ENCODE measurements around the gene NTN4.
"Not testable (repeated sequence)": the region's sequence is repeated elsewhere in the genome, so short reads cannot be mapped to it uniquely, and the experiment has no call there.

The NTN4 gene

GRCh38 chr12:95796982-95797289 lies 6.4 kb upstream of the NTN4 start:
- no peak for DNase-seq (ENCODE audit: low read depth in 1 of 2, low spot score in 1 of 2)

- DNase-seq (ENCODE audit: low read depth in 1 of 2, low spot score in 1 of 2) = no peak
Measured at GRCh38 chr12:95796225-95796981, 5.8 kb upstream of the NTN4 start.

GRCh38 chr12:95790917-95791849 lies 619 bp upstream of the NTN4 start:
- no peak for DNase-seq (ENCODE audit: low read depth in 1 of 2, low spot score in 1 of 2)

GRCh38 chr12:95789126-95790032 lies 1.2 kb downstream of the NTN4 start:
- DNase-seq (ENCODE audit: low read depth in 1 of 2, low spot score in 1 of 2) = no peak

GRCh38 chr12:95788637-95789036 lies 1.9 kb downstream of the NTN4 start:
- no peak for DNase-seq (ENCODE audit: low read depth in 1 of 2, low spot score in 1 of 2)

GRCh38 chr12:95787274-95787818 lies 3.2 kb downstream of the NTN4 start:
- DNase-seq (ENCODE audit: low read depth in 1 of 2, low spot score in 1 of 2) = no peak

- DNase-seq (ENCODE audit: low read depth in 1 of 2, low spot score in 1 of 2) = no peak
Measured at GRCh38 chr12:95784915-95785314, 5.6 kb downstream of the NTN4 start.

GRCh38 chr12:95784286-95784685 lies 6.3 kb downstream of the NTN4 start:
- DNase-seq (ENCODE audit: low read depth in 1 of 2, low spot score in 1 of 2) = no peak

- DNase-seq (ENCODE audit: low read depth in 1 of 2, low spot score in 1 of 2) = not testable (repeated sequence)
Measured at GRCh38 chr12:95775466-95775865, 15.1 kb downstream of the NTN4 start.

- no peak for DNase-seq (ENCODE audit: low read depth in 1 of 2, low spot score in 1 of 2)
Measured at GRCh38 chr12:95774311-95775045, 16.1 kb downstream of the NTN4 start.

- no peak for DNase-seq (ENCODE audit: low read depth in 1 of 2, low spot score in 1 of 2)
Measured at GRCh38 chr12:95773320-95773719, 17.2 kb downstream of the NTN4 start.

GRCh38 chr12:95767703-95768102 lies 22.9 kb downstream of the NTN4 start:
- no peak for DNase-seq (ENCODE audit: low read depth in 1 of 2, low spot score in 1 of 2)

- no peak for DNase-seq (ENCODE audit: low read depth in 1 of 2, low spot score in 1 of 2)
Measured at GRCh38 chr12:95766356-95767019, 24.1 kb downstream of the NTN4 start.

- DNase-seq (ENCODE audit: low read depth in 1 of 2, low spot score in 1 of 2) = no peak
Measured at GRCh38 chr12:95764848-95765247, 25.7 kb downstream of the NTN4 start.

GRCh38 chr12:95763809-95764253 lies 26.7 kb downstream of the NTN4 start:
- DNase-seq (ENCODE audit: low read depth in 1 of 2, low spot score in 1 of 2) = no peak

GRCh38 chr12:95762123-95762785 lies 28.3 kb downstream of the NTN4 start:
- no peak for DNase-seq (ENCODE audit: low read depth in 1 of 2, low spot score in 1 of 2)

- DNase-seq (ENCODE audit: low read depth in 1 of 2, low spot score in 1 of 2) = no peak
Measured at GRCh38 chr12:95760371-95760770, 30.2 kb downstream of the NTN4 start.

- no peak for DNase-seq (ENCODE audit: low read depth in 1 of 2, low spot score in 1 of 2)
Measured at GRCh38 chr12:95759718-95760117, 30.8 kb downstream of the NTN4 start.

GRCh38 chr12:95759039-95759438 lies 31.5 kb downstream of the NTN4 start:
- DNase-seq (ENCODE audit: low read depth in 1 of 2, low spot score in 1 of 2) = no peak

Data from stimulated activated CD4-positive, alpha-beta T cell treated with anti-CD3 and anti-CD28 coated beads, Interleukin-15, amount 100 ng/mL, for 1 hour (primary cell).